ENCODE data around the gene C5orf24.

DNA sequence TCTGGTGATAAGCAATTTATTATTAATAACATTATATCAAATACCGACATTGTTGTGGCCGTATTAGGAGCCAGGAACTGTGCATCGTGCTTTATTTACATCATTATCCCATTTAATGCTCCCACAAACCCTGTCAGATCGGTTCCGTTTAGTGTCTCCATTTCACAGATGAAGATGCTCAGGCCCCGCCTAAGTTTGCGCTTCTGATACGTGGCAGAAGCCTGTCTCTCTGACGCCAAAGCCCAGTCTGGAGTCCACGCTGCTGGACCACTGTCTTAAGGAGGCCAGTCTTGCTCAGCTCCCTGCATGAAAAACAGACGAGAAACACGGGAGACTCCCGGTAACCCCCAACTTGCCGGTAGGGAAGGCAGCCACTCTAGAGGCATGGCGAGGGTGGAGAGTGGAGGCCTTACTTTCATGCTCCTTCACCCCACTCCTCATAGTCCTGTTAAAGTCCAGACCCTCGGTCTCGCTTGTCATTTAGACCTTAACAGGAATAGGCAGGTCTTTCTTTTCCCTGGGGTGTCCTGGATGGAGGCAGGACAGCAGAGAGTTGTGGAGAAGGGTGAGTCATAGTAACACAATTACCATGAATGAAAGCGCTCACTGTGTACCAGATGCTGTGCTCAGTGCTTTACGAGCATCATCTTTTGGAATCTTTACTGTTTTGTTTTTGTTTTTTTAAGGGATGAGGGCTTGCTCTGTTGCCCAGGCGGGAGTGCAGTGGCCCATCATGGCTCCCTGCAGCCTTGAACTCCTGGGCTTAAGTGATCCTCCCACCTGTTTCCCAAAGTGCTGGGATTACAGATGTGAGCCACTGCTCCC lies 29.3 kb downstream of the C5orf24 start:
- TF ChIP-seq CTCF (IDR thresholded peaks at IDR 0.05; ENCODE audit: low read depth, low read length, poor library complexity, severe bottlenecking): no peak
- no peak for TF ChIP-seq EZH2phosphoT487 (IDR thresholded peaks at IDR 0.05; ENCODE audit: borderline replicate concordance, low read length)

Data from DOHH2 (cell line).